Esophagus squamous epithelium (tissue), 4 donors: ENCODE data around the gene IFT43.

Experiments used
- POLR2A ChIP-seq, 4 donors: fragments of 450-650 bp; IDR thresholded peaks; one replicate each; pipeline ENCODE4 v1.6.1; 2017; ENCODE audit warnings: antibody characterized with exemption in 4 of 4, mild to moderate bottlenecking in 4 of 4, moderate library complexity in 3 of 4
- TF ChIP-seq, protein P1 (sequence below), 6 experiments: fragments of 450-650 bp in 4 of 6; fragments of 200-600 bp in 2 of 6; sonication (generic) in 2 of 6; IDR thresholded peaks; one replicate each; pipeline ENCODE4 v1.5.1; 2016 to 2019; ENCODE audit warnings: antibody characterized with exemption in 6 of 6, mild to moderate bottlenecking in 4 of 6, moderate library complexity in 4 of 6

DNA sequence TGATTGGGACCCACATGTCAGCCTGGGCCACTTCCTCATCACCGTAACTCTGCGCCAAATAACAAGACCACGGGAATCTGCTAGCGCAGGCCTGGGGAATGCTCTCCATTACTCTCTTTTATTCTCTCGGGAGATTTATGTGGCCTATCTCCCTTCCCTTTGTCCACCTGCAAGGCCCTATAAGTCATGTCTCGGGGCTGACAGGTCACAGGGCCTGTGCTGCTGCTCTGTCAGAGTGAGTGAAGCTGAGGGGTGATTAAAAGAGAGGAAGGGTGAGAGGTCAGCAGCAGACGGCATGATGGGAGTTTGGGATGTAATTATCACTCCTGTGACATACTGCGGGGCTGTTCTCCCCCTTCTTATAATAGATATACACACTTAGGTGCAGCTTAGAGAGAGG lies 139.9 kb downstream of the IFT43 start:
- TF ChIP-seq, protein P1, sequence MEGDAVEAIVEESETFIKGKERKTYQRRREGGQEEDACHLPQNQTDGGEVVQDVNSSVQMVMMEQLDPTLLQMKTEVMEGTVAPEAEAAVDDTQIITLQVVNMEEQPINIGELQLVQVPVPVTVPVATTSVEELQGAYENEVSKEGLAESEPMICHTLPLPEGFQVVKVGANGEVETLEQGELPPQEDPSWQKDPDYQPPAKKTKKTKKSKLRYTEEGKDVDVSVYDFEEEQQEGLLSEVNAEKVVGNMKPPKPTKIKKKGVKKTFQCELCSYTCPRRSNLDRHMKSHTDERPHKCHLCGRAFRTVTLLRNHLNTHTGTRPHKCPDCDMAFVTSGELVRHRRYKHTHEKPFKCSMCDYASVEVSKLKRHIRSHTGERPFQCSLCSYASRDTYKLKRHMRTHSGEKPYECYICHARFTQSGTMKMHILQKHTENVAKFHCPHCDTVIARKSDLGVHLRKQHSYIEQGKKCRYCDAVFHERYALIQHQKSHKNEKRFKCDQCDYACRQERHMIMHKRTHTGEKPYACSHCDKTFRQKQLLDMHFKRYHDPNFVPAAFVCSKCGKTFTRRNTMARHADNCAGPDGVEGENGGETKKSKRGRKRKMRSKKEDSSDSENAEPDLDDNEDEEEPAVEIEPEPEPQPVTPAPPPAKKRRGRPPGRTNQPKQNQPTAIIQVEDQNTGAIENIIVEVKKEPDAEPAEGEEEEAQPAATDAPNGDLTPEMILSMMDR (IDR thresholded peaks at IDR 0.05): no peak
- TF ChIP-seq POLR2A (IDR thresholded peaks at IDR 0.05): no peak
